Cardiac fibroblast (primary cell): ENCODE measurements around the gene ZNHIT6.

Source experiments
- DNase-seq, 2 donors: peaks; one replicate each; pipeline versions ENCODE4 v3.0.0 to v3.0.0-alpha.2; 2010; ENCODE audit warnings: low read depth in 2 of 2
- H3K4me3 ChIP-seq, 2 donors: replicated peaks in 1 of 2; 1 replicate in 1 of 2; 2 replicates in 1 of 2; pipeline ENCODE4 v1.5.1; 2011; ENCODE audit warnings: low read depth in 2 of 2, low read length in 2 of 2, mild to moderate bottlenecking in 2 of 2, moderate library complexity in 1 of 2
- CTCF ChIP-seq: IDR thresholded peaks from one replicate; pipeline ENCODE4 v1.5.1; 2011; ENCODE audit warnings: low read depth, mild to moderate bottlenecking, low read length, inconsistent platforms

Gene ZNHIT6

GRCh38 chr1:85611856-85612255 is 96.4 kb downstream of the ZNHIT6 start:
- H3K4me3 ChIP-seq: no peak overlapping the region
- no peak for TF ChIP-seq CTCF
- peak; percentile 99 to 100 for DNase-seq

- H3K4me3 ChIP-seq: no peak overlapping the region
- no peak for TF ChIP-seq CTCF
- peak; percentile 83 to 92 for DNase-seq
Observed at GRCh38 chr1:85611425-85611824, 96.8 kb downstream of the ZNHIT6 start.

GRCh38 chr1:85609976-85610375 is 98.3 kb downstream of the ZNHIT6 start:
- no peak overlapping the region for H3K4me3 ChIP-seq
- no peak for DNase-seq
- no peak for TF ChIP-seq CTCF

GRCh38 chr1:85608851-85609250 is 99.4 kb downstream of the ZNHIT6 start:
- no peak for DNase-seq
- TF ChIP-seq CTCF: no peak
- no peak overlapping the region for H3K4me3 ChIP-seq

DNA sequence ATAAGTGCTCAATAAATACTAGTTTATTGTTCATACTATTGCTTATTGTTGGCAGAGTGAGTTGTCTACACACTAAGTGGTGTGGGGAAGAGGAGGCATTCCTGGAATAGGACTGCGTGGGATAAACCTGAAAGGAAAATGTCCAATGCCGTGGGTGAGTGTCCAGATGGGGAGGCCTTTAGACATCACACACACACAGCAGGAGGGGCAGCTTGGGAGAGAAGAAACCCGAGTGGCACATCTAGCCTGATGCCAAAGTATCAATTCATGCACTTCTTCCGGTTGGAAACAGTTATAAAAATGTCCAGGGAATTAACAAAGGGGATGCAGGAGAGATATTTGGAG is 100.3 kb downstream of the ZNHIT6 start:
- DNase-seq: peak in 1 of 2 donors; percentile 14
- TF ChIP-seq CTCF: no peak
- no peak overlapping the region for H3K4me3 ChIP-seq

DNA sequence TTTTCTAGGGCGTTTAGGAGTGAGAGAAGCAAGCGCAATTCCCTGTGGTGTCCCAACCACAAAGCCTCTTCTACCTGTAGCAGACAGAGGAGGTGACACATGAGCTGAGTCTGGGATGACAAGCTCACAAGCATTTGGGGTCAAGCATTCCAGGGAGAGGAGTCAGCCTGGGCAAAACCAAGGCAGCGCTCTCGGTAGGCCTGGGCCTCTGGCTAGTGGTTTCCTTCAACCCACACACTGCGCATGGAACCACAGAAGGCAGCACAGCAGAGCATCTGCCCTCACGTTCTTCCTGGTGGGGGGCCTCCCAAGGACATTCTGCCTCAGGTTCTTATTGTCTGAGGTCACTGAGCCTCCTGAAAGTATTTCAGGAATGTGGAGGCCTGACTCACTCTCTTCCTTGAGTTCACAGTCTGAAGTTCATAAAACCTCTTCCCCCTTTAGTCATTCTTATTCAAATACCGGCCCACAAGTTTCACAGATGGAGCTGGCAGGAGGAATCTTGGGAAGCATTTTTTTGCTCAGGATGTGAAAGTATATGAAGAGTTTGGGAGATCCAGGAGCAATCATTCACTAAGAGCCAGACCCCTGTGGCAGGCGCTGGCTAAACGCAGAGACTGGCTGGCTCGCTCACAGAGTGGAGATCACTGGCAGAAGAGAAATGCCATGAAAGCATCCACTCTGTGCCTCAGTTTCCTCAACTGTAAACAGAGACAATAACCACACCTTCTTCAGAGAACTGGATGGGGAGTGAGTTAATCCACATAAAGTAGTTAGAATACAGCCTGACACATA is 100.9 kb downstream of the ZNHIT6 start:
- DNase-seq: peak; percentile 98 to 100
- no peak for TF ChIP-seq CTCF
- H3K4me3 ChIP-seq: no peak overlapping the region

GRCh38 chr1:85606414-85606800 is 101.8 kb downstream of the ZNHIT6 start:
- peak; percentile 12 for TF ChIP-seq CTCF
- DNase-seq: no peak
- H3K4me3 ChIP-seq: no peak overlapping the region
